ENCODE measurements around the gene TAS2R60. TPM values are rescaled to one million over a fixed set of nuclear protein-coding genes. Genes with fewer than 3 reads are reported as not detected.
A peak's percentile ranks its signal among the peaks of the same experiment; 100 is the strongest.

The TAS2R60 gene
- total and polyA plus RNA-seq, 9 of the 15 experiments (the other 6 are each of a cell fraction or from before 2014, with no cell fraction given) = 0.08 TPM; not detected in 8

DNA sequence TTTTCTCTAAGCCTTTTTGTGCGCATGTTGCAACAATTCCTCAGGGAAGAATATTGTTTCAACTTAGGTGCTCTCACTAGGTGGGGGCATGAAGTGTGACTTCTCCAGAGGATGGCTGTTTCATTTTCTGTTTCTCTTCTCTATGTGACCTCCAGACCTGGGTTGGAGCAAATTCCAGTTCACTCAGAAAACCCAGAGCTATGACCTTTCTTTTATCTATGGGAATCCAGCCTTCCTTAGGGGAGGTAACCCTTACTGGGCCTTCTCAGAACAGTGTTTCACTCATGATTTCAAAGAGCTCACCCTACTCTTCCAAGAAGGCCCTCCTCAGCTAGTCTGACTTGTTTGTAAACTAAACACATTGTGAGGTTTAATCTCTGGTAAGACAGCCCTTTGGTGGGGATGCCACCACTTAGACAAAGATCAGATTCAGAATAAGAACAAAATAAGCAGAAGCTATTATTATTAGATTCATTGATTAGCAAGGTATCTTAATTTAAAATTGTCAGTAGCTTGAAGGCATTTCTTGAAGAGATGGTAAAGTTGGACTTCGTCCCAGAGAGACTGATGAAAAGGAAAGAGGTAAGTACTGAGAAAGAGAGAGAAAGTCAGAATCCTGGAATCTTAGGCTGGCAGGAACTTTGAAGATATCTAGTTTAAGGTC, 16.6 kb upstream of the TAS2R60 start (continued):
- no peak for TF ChIP-seq ZBTB9 (CRISPR knock-in tag; IDR thresholded peaks at IDR 0.05)
- peak; percentile 90 for TF ChIP-seq DPF2 (IDR thresholded peaks at IDR 0.05)
- peak; percentile 78 for TF ChIP-seq TCF3 (CRISPR knock-in tag; IDR thresholded peaks at IDR 0.05)
- TF ChIP-seq, protein P1, sequence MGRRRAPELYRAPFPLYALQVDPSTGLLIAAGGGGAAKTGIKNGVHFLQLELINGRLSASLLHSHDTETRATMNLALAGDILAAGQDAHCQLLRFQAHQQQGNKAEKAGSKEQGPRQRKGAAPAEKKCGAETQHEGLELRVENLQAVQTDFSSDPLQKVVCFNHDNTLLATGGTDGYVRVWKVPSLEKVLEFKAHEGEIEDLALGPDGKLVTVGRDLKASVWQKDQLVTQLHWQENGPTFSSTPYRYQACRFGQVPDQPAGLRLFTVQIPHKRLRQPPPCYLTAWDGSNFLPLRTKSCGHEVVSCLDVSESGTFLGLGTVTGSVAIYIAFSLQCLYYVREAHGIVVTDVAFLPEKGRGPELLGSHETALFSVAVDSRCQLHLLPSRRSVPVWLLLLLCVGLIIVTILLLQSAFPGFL (CRISPR knock-in tag; IDR thresholded peaks at IDR 0.05) = no peak
- peak; percentile 67; the same call in 1 of the 2 replicates for TF ChIP-seq EHMT2 (IDR thresholded peaks at IDR 0.05)
- peak; percentile 79 for TF ChIP-seq GATAD2A (IDR thresholded peaks at IDR 0.05)
- TF ChIP-seq, protein P2, sequence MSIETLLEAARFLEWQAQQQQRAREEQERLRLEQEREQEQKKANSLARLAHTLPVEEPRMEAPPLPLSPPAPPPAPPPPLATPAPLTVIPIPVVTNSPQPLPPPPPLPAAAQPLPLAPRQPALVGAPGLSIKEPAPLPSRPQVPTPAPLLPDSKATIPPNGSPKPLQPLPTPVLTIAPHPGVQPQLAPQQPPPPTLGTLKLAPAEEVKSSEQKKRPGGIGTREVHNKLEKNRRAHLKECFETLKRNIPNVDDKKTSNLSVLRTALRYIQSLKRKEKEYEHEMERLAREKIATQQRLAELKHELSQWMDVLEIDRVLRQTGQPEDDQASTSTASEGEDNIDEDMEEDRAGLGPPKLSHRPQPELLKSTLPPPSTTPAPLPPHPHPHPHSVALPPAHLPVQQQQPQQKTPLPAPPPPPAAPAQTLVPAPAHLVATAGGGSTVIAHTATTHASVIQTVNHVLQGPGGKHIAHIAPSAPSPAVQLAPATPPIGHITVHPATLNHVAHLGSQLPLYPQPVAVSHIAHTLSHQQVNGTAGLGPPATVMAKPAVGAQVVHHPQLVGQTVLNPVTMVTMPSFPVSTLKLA (conservative IDR thresholded peaks at IDR 0.05) = peak; percentile 12 to 59; a peak in 3 of 4 replicates
- no peak for TF ChIP-seq NR2C2 (CRISPR knock-in tag; IDR thresholded peaks at IDR 0.05)
- TF ChIP-seq NR2C2 (tag; IDR thresholded peaks at IDR 0.05) = peak; percentile 75
- no peak for TF ChIP-seq KDM2B (CRISPR knock-in tag; IDR thresholded peaks at IDR 0.05)
- peak; percentile 83 for TF ChIP-seq KDM1A (IDR thresholded peaks at IDR 0.05)
- peak; percentile 57; the same call in 1 of the 2 replicates for TF ChIP-seq MEF2A (IDR thresholded peaks at IDR 0.05; ENCODE audit: control insufficient read depth, low read depth, low read length)
- 0 out of 2 replicates have a peak, but pooled peaks have one; percentile 67 for TF ChIP-seq ARID3A (IDR thresholded peaks at IDR 0.05; ENCODE audit: borderline replicate concordance, low read depth, low read length)
- TF ChIP-seq BHLHE40 (IDR thresholded peaks at IDR 0.05; ENCODE audit: low read length) = peak; percentile 15; the same call in 1 of the 2 replicates
